ENCODE data around the gene DNMBP.

DNA sequence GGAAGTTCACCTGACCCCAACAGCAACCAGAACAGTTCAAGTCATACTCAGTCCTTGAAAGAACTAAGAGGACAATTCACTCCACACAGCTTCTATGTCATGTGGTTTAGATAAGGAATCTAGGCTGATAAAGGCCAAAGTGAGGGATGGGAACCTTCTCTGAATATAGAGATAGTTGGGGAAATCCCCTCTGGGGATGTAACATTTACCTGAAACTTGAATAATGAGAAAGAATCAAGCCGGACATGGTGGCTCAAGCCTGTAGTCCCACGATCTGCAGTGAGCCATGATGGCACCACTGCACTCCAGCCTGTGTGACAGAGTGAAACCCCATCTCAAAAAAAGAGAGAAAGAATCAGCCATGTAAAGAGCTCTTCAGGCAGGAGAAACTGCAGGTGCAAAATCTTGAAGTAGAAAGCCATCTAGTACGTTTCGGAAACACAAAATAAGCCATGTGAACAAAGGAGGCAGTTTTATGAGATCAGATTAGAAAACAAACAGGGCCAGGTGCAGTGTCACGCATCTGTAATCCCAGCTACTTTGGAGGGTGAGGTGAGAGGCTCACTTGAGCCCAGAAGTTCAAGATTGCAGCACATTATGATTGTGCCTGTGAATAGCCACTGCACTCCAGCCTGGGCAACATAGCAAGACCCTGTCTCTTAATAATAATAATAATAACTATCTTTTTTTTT is 4.5 kb upstream of the DNMBP start:
- TF ChIP-seq POLR2A (IDR thresholded peaks at IDR 0.05; ENCODE audit: low read depth, low read length) (no peak), POLR2AphosphoS5 (IDR thresholded peaks at IDR 0.05; ENCODE audit: low read depth, low read length) (no peak), TAF1 (IDR thresholded peaks at IDR 0.05; ENCODE audit: borderline replicate concordance, low read depth, low read length) (no peak)
